Karpas-422 (cell line): ENCODE results near the gene MAP3K19. TPM values are rescaled to one million over a fixed set of nuclear protein-coding genes. Genes with fewer than 3 reads are reported as not detected.

Source experiments
- total RNA-seq: library from RNA; depleted of rRNA; stranded (reverse); fragments of >200 nt; shearing (Covaris generic); gene quantifications from 2 replicates; pipeline ENCODE4 v1.2.3, GENCODE V29; 2014; ENCODE audit warnings: low replicate concordance; rRNA removed

MAP3K19 gene
- total RNA-seq, 1 experiment from 2014 or later = not detected

Other genes starting within 250 kb of the MAP3K19 start
- not detected in 2 replicates for gene ACMSD, start 208.8 kb downstream of the MAP3K19 start, total RNA-seq
- 15.0 and 42.9 TPM in 2 replicates for gene CCNT2, start 128.6 kb downstream of the MAP3K19 start, total RNA-seq
- gene RAB3GAP1, start 4.8 kb upstream of the MAP3K19 start, total RNA-seq = 48.2 and 84.6 TPM in 2 replicates